Activated CD8-positive, alpha-beta memory T cell treated with anti-CD3 and anti-CD28 coated beads, Interleukin-2, amount 50 U/mL, for 48 hours (primary cell): ENCODE measurements around the gene AGBL5.
A peak's percentile ranks its signal among the peaks of the same experiment; 100 is the strongest.
"Not testable (repeated sequence)": the region's sequence is repeated elsewhere in the genome, so short reads cannot be mapped to it uniquely, and the experiment has no call there.

Source experiments
- DNase-seq: peaks from one replicate; pipeline ENCODE4 v3.0.0-alpha.2; 2020

AGBL5 gene

DNA sequence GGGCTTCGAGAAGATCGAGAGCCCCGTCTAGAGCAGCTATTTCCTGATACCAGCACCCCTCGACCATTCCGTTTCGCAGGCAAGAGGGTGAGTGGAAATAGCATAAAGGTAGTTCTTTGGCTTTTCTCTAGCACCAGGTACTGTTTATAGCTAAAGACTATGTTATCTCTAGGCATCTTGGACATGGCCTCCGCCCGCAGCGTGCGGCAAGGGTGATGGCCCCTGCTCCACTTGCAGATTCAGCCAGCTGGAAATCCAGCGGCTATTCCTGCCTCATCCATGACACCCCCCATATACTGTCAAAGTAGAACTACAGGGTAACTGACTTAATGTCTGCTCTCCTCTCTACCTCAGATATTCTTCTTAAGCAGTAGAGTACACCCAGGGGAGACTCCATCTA lies 3.3 kb downstream of the AGBL5 start:
- DNase-seq, result no peak

DNA sequence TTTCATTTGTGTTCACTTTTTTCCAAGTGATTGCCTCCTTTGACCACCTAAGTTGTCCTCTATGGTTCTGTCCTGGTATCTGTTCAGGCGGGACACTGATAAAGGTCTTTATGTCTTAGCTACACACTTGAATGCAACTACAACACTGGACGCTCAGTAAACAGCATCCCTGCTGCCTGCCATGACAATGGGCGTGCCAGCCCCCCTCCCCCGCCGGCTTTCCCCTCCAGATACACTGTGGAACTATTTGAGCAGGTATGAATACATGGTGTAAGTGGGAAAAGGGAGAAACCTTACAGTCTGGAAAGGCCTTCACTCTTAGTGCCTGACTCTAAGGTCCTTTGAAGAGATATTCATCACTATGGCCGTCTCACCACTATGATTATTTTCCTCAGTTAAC lies 5.7 kb downstream of the AGBL5 start:
- no peak for DNase-seq

DNA sequence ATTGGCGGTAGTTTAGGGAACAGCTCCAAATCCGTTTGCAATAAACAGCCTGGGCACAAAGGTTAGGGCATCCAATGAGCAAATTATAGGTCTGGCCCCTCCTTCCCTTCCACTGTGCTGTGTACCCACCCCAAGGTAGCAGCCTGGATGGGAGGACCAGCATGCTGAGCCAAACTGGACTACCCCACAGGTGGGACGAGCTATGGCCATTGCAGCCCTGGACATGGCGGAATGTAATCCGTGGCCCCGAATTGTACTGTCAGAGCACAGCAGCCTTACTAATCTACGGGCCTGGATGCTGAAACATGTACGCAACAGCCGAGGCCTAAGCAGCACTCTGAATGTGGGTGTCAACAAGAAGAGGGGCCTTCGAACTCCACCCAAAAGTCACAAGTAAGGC lies 6.7 kb downstream of the AGBL5 start:
- DNase-seq, result no peak

DNA sequence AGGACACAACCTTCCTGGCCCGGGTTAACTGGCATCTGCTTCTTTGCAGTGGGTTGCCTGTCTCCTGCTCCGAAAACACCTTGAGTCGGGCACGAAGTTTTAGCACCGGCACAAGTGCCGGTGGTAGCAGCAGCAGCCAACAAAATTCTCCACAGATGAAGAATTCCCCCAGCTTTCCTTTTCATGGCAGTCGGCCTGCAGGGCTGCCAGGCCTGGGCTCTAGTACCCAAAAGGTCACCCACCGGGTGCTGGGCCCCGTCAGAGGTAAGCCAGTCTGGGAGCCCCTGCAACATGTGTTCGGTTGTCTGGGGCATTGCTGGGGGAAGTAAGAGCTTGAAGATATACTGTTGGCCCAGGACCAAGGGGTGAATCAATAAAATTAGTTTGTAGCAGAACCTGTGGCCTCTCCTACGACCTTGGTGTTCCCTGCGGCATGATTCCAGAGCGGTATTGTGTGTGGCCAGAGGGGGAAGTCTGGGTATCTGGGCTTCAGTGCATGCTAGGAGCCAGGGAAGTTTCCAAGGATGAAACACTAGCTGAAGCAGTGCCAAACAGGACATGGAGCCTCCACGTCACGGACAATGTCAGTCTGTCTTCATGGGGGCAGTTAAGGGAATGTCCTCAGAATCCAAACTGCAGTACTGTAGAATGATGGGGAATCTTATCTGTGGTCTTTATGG lies 7.8 kb downstream of the AGBL5 start:
- DNase-seq, result no peak

DNA sequence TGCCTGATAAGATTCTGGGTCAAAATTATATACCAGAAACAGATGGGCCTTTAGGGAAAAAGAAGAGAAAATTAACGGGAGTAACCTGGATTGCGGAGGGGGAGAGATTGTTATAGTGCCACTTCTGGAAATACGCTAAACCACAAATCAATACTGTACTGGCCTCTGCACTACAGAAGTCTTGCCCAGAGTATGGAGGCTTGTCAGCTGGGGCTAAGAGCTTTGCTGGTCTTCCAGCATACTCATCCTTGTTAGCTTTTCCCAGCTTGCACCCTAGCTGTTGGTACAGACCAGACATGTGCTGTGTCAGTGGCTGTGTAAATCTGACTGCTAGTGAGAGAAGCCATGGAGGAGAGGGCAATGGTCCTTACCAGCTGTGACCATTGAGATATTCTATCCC lies 8.9 kb downstream of the AGBL5 start:
- DNase-seq, result no peak

DNA sequence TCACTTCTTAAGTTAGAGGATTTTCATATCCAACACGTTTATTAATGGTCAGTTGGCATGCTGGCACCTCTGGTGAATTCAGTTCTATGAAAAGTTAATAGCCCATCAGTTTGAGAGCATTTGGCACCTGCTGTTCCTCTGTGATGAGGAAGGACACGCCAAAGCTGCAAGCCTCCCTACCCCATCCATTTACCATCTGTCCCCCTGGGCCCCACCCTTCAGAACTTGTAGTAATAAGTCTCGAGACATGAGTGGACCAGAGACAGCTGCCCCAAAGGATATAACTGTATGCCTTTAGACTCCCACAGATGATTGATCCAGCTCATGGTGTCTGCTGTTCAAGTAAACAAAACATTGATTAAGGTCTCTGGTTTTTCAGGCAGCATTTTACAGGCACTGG lies 13.7 kb downstream of the AGBL5 start:
- DNase-seq, result no peak

DNA sequence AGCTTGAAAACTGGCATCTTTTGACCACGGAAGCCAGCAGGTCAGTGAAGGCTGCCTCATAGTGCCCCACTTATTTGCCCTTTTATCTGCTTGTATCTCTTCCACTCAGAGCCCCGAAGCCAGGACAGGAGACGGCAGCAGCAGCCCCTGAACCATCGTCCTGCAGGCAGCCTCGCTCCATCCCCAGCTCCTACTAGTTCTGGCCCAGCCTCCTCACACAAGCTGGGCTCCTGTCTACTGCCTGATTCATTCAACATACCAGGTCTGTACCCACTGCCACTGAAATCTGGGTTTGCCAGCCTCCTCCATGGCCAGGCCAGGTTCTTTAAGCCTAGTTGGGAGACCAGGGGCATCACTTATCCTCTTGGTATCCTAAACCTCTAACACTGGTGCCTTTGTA lies 15.9 kb downstream of the AGBL5 start:
- DNase-seq, result no peak

DNA sequence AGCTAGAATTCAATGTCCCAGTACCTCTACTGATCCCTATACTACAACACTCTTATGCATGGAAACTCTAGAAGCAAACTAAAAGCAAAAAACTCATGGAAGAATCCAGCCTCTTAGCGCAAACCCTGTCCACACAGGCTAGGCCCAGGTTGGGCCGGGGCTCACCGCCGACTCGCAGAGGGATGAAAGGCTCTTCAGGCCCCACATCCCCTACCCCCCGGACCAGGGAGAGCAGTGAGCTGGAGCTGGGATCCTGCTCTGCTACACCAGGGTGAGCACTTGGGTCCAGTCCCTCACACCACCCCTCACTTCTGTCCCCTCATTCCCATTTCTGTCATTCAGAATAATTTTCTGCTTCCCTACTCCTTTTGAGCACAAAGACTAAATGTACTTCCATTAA lies 18.0 kb downstream of the AGBL5 start:
- DNase-seq, result no peak

DNA sequence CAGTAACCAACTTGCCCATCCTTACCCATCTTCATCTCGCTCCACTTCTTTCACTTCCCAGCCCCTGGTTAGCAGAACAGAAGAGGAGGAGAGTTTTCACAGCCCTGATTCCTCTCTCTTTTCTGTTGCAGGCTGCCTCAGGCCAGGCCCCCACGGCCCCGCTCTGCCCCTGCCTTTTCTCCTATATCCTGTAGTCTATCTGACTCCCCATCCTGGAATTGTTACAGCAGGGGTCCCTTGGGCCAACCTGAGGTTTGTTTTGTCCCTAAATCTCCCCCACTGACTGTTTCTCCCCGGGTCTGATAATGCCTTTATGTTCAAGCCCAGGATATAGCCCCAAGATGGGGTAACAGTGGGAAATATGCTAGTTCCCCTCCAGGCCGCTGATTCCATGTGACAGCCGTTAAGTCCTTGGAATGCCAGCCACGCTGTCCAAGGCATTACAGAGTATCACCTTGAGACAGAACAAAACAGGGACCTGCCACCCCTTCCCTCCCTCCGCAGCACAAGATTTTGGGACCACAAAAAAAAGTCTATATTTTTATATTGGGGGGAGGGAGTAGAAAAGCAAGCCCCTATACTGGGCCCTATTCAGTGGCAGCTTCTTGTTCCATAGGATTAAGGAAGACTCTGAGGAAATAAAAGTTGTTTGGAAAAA lies 18.6 kb downstream of the AGBL5 start:
- DNase-seq, result no peak

DNA sequence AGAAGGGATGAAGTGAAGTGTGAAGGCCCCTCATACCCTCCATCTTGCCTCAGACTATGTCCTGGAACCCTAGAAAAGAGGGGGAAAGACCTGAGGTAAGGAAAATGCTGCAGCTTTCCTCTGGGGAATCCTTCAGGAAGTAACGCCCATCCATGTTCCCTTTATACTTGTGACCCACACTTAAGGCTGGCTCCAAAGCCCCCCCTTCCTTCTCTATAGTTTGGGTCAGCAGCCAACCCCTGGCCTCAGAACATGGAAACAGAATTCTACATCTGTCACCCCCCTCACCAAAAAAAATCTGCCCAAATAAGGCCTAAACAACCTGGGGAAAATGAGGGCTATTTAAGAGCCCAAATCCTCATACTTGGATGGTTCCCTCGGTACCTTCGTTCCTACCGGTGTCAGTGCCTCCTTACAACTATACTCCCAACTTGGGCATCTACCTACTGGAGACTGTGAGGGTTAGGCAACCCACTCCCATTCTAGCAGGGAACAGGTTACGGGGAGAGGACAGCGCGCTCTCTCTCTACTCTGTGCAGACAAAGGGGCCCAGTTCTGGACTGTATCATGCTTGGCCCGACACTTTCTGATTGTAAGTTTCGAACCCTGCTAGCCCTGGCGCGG lies 19.3 kb downstream of the AGBL5 start:
- no peak for DNase-seq

DNA sequence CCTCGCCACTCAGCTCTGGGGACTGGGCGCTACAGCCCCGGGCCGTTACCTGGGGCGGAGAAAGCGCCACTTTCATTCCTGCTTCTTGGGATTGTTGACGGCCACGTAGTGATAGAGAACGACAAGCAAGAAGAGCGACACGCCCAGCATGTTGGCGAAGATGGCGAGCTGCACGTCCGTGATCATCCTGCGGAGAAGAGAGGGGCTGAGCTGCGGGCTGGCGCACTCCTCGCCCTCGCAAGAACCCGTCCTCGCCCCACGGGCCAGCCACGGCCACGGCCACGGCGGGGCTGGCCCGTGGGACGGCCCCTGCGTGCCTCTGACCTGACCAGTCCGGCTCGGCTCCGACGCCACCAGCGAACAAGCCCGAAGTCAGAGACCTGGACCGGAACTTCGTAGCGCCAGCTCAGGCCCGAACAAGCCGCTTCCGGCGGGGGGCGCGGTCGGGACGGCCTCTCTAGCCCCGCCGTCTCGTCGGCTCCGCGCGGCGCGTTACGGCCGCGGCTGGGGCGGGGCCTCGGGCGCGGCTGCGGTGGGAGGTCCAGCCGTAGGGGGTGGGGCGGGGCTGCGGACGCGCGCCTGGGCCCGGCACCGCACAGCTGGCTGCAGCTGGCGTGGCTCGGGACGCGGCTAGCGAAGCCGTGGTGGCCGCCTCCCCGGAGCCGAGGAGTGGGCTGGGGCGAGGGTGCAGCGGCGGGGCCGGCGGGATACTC lies 20.0 kb downstream of the AGBL5 start, which contains the start of gene OST4:
OST4 (minus strand) TSS at position 378 of the 713 bp plus-strand sequence.
- DNase-seq, result peak; percentile 94

DNA sequence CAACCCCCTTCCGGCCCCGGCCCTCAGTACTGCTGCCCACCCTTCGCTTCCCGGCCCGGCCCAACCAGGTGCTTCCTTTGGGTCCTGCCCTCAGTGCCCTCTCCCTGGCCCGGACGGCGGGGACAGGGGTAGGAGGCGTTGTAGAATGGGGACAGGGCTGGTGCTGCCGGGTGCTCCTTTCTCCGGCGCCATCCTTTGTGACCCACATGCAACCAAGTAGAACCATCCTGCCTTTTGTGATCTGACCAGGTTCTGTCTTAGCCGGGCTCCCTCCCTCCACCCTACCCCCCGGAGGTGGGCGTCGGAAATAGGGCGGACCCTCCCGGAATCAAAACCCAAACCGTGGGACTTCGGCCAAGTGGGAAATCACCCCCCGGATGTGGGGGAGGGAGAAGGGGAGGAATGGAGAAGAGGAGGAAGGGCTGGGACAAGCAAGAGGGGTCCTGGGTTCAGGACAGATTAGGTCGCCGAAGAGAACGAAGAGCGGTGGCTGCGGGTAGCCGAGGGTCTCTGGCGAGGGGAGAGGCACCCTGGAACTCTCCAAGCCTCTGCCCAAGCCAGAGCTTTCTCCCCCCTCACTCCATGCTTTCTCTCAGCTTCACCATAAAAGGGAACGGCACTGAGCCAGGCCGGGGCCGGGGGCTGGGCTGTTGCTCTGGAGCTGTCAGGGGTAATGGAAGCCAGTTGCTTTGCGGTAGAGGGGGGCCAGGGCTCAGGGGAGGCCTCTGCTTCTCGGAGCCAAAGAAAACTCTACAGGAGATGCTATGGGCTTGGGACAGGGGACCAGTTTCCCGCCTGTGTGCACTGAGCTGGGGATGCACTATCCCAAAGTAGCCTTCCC lies 20.7 kb downstream of the AGBL5 start:
- DNase-seq, result no peak

DNA sequence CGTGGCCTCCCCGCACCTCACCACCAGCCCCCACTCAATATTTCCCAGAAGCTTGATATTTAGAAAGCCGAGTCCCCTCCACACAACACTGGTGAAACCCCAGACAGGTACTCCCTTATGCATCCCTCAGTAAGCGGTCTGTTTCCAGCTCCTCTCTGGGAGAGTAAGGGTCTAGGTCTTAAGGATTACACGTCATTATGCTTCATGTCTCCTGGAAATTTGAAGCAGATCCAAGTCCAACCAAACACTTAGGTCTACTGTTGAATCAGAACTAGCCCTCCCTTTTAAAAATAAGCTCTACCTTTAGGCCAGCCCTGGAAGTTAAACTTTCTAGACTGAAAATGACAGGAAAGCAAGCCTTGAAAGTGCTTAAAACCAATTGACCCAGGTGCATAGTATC lies 21.5 kb downstream of the AGBL5 start:
- no peak for DNase-seq

DNA sequence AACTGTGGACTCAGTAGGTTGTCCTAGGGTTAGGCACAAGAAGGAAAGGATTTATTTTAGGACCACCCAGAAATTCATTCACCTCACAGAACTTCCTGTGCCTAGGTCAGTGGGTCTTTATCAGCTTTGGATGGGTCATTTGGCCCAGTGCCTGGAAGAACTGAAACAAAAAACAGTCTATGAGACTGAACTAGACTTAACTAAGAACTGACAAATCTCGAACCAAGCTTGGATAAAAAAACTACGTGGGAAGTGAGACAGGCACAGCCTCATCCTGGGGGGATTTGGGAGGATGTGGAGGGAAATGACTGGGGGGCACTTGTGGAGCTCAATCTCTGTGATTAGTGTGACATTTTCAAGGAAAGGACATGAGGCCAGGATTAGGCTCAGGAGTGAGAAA lies 22.3 kb downstream of the AGBL5 start:
- DNase-seq, result no peak

DNA sequence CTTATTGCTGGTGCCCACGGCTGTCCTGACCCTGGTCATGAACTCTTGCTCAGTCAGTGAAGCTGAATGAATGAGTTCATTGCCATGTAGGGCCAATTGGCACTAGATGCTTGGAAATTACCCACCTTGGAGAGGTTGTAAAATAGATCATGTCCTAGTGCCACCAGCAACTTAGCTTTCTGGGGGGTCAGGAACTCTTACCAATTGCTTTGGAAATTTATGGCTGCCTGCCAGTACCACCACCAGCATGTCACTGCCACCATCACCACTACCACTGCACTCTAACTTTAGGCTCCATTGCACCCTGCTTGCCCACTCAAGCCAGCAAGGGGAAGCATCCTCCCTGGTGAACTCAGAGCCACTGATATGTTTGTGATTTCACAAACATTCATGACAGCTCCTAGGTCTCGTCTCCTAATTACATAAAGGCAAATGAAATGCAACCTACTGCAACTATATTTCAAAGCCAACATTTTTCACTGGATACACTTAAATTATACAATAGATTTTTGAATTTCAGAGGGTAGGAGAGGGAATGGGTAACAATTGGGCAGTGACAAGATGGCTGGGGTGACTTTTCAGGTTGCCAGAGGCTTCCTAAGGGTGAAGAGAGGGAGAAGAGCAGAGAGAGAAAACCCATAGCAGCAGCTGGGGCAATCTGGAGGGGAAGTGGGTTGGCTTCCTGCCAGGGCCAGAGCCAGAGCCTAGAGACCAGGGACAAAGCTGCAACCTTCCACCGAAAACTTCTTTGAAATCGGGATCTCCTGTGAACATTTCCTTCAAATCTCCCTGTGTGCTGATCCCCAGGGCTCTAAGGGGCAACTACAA lies 23.5 kb downstream of the AGBL5 start:
- no peak for DNase-seq

DNA sequence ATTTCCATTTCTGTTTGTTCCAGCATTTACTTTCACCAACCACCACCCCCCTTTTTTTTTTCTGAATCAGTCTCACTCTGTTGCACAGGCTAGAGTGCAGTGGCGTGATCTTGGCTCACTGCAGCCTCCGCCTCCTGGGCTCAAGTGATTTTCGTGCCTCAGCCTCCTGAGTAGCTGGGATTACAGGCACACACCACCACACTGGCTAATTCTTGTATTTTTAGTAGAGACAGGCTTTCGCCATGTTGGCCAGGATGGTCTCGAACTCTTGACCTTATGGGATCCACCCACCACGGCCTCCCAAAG lies 24.1 kb downstream of the AGBL5 start:
- DNase-seq, result not testable (repeated sequence)

DNA sequence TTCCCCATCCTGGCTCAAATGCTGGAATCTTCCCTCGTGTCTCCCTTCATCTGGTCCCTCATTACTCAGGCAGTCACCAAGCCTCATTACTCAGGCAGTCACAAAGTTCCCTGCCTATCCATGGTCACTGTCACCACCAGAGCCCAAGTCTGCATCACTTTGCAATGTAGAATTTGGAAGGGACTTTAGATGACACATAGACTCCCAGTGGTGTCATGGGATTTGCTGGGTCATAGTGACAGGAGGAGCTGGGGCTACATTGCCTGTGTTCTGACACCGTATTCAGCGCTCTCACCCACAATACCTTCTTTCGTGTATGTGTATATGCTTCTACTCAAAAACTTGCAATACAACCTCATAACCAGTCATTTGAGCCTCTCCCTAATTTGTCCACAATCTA lies 24.9 kb downstream of the AGBL5 start:
- no peak for DNase-seq

DNA sequence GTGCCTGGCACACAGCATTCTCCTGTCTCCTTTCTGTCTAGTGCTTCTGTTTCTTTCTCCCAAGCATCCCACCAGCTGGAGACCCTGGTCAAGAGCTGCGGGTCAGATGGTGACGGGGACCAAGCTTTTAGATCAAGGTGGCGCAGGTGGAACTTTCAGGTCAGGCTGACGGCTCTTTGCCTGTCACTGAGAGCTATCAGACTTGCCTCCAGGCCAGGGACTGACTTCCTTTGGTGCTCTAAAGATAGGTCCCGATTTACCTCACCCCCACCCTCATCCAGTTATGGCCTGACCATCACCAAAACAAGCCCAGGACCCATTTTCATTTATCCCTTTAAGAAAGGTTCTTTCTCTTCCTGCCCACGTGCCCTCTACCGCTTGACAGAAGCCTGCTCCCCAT lies 25.8 kb downstream of the AGBL5 start:
- no peak for DNase-seq

DNA sequence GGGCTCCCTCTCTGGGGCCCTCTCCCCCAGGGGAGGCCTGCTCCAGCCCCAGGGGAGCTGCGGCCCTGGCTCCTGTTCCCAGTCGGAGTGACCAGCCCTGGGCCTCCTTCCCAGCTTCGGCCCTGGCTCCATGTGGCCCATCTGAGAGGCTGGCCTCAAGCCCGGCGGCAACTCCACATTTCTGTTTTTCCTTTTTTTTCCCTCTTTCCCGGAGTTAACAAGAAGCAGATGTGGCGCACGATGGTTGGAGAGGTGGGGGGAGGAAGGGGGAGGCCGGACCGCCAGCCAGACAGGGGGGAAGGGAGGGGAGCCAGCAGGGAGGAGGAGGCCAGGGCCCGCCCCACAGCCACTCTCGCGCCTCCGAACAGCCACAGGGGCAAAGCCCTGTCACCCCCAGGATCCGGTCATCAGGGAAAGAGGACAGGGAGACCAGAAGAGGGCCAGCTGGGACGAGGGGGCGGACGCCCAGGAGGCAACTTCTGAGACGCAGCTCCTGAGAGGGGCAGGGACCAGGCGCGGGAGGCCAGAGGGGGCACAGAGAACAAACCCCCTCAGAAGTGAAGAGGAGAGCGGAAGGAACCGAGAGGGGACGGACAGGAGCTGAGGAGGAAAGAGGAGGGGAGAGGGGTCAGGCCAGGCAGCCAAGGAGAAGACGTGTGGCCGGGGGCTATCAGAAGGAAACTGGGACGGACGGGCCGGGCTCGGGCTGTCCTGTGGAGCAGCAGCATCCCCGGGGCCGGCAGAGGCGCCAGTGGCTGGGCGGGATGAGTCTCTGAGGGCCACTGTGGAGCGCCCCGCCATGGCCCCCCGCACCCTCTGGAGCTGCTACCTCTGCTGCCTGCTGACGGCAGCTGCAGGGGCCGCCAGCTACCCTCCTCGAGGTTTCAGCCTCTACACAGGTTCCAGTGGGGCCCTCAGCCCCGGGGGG lies 27.1 kb downstream of the AGBL5 start, which contains the start of gene EMILIN1:
EMILIN1 (plus strand) TSS at position 349 of the 928 bp plus-strand sequence; CDS start at position 800, 451 bp downstream.
- DNase-seq, result no peak

DNA sequence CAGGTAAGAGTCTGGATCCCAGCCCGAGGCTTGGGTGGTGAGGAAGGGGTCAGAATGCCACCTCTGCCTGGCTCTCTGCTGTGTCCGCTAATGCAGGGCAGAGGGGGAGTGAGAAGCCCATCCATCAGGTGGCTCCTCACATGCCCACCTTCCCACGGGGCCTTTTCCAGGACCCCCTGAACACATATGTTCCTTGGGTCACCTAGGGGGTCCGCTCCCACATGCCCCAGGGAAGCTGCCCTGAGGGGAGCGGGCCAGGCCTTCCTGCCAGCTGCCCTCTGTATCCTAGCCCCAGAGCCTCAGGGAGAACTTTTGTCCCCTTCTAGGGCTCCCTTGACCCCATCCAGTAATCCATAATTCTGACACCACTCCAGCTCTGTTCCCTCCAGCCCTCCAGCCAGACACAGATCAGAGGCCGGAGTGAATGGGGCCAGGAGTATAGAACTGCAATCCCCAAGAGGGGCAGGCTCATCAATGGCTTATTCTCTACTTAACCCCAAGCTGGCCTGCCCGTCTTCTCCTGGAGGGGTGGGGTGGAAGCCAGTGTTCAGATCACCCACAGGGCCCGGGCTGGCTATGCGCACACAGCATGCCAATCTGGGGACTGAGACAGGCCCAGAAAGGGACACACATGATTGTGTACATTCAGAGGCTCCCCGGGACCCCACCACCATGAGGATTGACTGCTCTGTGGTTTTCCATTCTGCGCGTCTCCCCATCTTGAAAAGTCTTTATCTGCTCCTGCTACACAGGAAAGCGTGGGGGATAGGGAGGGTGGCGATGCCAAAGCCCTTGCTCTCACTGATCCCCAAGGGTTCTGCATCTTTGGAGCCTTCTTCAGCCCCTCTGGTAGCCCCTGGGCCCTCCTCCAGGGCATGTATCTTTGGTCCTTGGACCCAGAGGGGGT lies 28.0 kb downstream of the AGBL5 start:
- DNase-seq, result no peak
